Stimulated activated CD4-positive, alpha-beta T cell treated with anti-CD3 and anti-CD28 coated beads, Interleukin-1b, Interleukin-23, amount 100 ng/mL, for 24 hours (primary cell): ENCODE measurements around the gene SLC15A2.

Source experiments
- DNase-seq, 4 experiments: peaks; one replicate each; pipeline ENCODE4 v3.0.0-alpha.2; 2020; ENCODE audit warnings: low read depth in 4 of 4, low spot score in 1 of 4

The SLC15A2 gene

GRCh38 chr3:121979246-121979645, 85.0 kb downstream of the SLC15A2 start:
- no peak for DNase-seq

- no peak for DNase-seq
These were observed 85.7 kb downstream of the SLC15A2 start for GRCh38 chr3:121979734-121980449.

GRCh38 chr3:121980450-121980796, 86.2 kb downstream of the SLC15A2 start:
- DNase-seq: no peak

GRCh38 chr3:121981473-121981872, 87.3 kb downstream of the SLC15A2 start:
- DNase-seq: no peak

GRCh38 chr3:121985846-121986245, 91.6 kb downstream of the SLC15A2 start:
- DNase-seq: no peak

GRCh38 chr3:121988146-121988545, 93.9 kb downstream of the SLC15A2 start:
- DNase-seq: no peak

GRCh38 chr3:121989943-121990342, 95.7 kb downstream of the SLC15A2 start:
- DNase-seq: no peak

- no peak for DNase-seq
These were observed 98.7 kb downstream of the SLC15A2 start for GRCh38 chr3:121992601-121993560.
